ENCODE results near the gene BTG4.

The BTG4 gene

GRCh38 chr11:111455291-111456085 lies 56.7 kb downstream of the BTG4 start:
- no peak for DNase-seq (ENCODE audit: low spot score)

GRCh38 chr11:111454561-111455192 lies 57.5 kb downstream of the BTG4 start:
- peak; percentile 6 for DNase-seq (ENCODE audit: low spot score)

GRCh38 chr11:111452817-111453552 lies 59.2 kb downstream of the BTG4 start:
- DNase-seq (ENCODE audit: low spot score), result no peak

GRCh38 chr11:111452146-111452545 lies 60.0 kb downstream of the BTG4 start:
- no peak for DNase-seq (ENCODE audit: low spot score)

GRCh38 chr11:111450480-111451320 lies 61.5 kb downstream of the BTG4 start:
- no peak for DNase-seq (ENCODE audit: low spot score)

GRCh38 chr11:111449696-111450479 lies 62.3 kb downstream of the BTG4 start:
- DNase-seq (ENCODE audit: low spot score), result no peak

- DNase-seq (ENCODE audit: low spot score), result no peak
Measured at GRCh38 chr11:111448831-111449557, 63.2 kb downstream of the BTG4 start.

GRCh38 chr11:111448414-111448813 lies 63.8 kb downstream of the BTG4 start:
- no peak for DNase-seq (ENCODE audit: low spot score)

GRCh38 chr11:111447931-111448330 lies 64.3 kb downstream of the BTG4 start:
- no peak for DNase-seq (ENCODE audit: low spot score)

- no peak for DNase-seq (ENCODE audit: low spot score)
Measured at GRCh38 chr11:111447112-111447471, 65.1 kb downstream of the BTG4 start.

GRCh38 chr11:111446404-111447111 lies 65.6 kb downstream of the BTG4 start:
- peak; percentile 85 for DNase-seq (ENCODE audit: low spot score)

GRCh38 chr11:111445586-111445985 lies 66.6 kb downstream of the BTG4 start:
- DNase-seq (ENCODE audit: low spot score), result no peak

Data from CD4-positive, alpha-beta T cell treated with Interleukin-15 for 4 hours (primary cell).